Activated CD4-positive, alpha-beta T cell treated with anti-CD3 and anti-CD28 coated beads for 24 hours (primary cell): ENCODE measurements around the gene GUCA1A.
"Not testable (repeated sequence)": the region's sequence is repeated elsewhere in the genome, so short reads cannot be mapped to it uniquely, and the experiment has no call there.

Experiments
- DNase-seq, 2 donors: peaks; one replicate each; pipeline ENCODE4 v3.0.0-alpha.2; 2020; ENCODE audit warnings: low read depth in 2 of 2

Gene GUCA1A

DNA sequence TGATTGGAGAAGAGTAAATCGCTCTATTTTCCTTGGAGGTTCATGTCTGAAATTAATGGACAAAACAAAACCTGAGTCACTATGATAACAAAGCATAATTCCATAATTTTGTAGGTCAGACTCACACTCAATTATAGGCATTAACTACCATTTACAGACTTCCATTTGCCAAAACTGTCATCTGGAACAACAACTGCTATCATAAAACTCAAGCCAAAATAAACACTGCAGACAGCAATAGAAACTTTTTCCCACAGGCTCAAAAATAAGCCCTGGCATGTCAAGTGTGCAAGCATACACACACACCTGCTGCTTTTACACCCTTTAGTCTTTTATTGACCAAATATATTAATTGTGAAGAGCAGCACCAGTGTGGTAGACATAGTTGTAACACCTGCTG lies 37.4 kb downstream of the GUCA1A start:
- DNase-seq = no peak

- DNase-seq = no peak
Measured at GRCh38 chr6:42211726-42212125, 38.6 kb downstream of the GUCA1A start.

GRCh38 chr6:42212442-42212841 lies 39.3 kb downstream of the GUCA1A start:
- no peak for DNase-seq

- DNase-seq = not testable (repeated sequence)
Measured at GRCh38 chr6:42216495-42216894, 43.3 kb downstream of the GUCA1A start.

DNA sequence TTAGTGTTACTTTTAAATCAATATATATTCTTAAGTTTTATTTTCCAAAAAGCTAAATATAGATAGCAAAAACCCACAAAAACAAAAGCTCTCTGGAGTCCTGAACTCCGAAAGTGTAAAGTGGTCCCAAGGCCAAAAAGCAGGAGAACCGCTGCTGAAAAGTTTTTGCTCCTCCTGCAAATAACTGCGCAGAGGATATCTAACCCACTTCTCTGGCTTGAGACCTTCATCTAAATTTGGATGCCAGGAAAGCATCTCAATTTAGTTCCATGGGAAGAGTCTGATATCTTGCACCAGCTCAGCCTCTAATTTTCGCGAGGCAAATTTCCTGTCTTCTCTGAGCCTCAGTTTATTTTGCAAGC lies 44.0 kb downstream of the GUCA1A start:
- DNase-seq = no peak

GRCh38 chr6:42217519-42218367 lies 44.6 kb downstream of the GUCA1A start, which contains the start of gene MRPS10:
TSS of gene MRPS10 (minus strand) at chr6:42217861. CDS start at chr6:42217849, 12 bp downstream.
- peak; percentile 81 to 86 for DNase-seq

DNA sequence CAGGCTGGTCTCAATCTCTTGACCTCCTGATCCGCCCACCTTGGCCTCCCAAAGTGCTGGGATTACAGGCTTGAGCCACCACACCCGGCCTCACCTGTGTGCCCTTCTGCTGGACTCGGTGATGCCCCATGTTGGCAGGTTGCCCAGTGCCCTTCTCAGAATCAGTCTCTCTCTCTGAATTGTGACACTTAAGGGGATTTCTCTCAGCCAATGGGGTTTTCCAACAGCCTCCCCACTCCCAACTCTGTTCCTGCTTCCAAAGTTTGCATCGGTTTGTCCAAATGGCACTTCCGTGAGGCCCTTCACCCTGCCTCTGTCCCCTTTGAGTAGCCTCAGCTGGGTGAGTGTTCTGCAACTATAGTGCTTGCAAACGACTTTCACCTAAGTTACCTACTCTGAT lies 47.6 kb downstream of the GUCA1A start:
- no peak for DNase-seq

DNA sequence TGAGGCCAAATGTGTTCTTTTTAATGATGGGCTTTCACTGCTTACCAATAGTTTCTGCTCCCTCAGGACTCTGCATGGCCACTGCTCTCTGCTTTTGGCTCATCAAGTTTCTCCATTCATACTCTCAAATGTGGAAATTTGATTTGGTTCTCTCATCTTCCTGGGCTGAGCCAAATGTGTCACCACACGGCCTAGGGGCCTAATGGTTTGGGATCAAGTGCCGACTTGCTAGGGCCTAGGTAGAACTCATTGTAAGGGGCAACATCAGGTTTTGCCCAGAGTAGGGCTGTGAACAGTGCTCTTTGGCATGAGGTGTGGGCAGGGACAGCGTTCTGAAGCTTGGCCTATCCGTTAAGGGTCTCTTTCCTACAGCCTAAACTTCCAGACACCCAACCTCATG lies 48.4 kb downstream of the GUCA1A start:
- DNase-seq = no peak

- no peak for DNase-seq
Measured at GRCh38 chr6:42222448-42222847, 49.3 kb downstream of the GUCA1A start.

DNA sequence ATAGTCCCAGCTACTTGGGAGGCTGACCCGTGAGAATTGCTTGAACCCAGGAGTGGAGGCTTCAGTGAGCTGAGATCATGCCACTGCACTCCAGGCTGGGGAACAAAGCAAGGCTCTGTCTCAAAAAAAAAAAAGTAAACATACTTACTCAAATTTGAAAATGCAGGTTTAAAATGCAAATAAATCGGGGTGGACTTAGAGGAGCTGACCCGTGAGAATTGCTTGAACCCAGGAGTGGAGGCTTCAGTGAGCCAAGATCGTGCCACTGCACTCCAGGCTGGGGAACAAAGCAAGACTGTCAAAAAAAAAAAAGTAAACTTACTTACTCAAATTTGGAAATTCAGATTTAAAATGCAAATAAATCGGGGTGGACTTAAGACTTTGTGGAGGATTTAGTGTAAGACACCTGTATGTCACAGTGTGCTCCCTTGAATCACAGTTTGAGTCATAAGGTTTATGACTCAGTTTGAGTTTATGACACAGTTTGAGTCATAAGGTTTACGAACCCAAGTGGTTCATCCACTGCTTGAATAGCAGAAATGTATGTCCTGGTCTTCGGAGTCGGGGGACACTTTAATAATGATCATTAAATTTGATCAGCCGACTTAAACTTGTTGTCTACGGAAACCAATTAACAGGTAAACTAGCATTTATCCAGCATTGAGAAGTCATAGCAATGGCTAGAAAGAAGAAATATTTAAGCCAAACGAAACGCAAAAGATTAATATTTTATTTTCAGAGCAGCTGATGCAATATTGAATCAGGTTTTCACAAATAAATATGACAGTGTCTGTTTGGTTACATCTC lies 51.3 kb downstream of the GUCA1A start:
- no peak for DNase-seq

DNA sequence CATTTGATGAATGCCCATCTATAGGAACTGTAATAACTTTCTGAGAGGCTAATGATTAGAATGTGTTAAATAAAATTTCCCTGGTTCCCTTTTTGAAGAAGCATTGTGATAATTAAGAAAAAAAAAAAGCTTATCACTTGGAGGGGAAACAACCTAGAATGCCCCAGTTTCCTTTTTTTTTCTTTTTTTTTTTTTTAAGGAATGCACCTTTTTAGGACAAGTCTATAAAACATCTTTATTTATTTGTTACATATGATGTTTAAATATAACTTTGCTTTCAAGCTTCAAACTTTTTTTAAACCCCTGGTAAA lies 51.8 kb downstream of the GUCA1A start:
- no peak for DNase-seq

GRCh38 chr6:42225419-42225818 lies 52.3 kb downstream of the GUCA1A start:
- no peak for DNase-seq

GRCh38 chr6:42226161-42226611 lies 53.0 kb downstream of the GUCA1A start:
- no peak for DNase-seq

DNA sequence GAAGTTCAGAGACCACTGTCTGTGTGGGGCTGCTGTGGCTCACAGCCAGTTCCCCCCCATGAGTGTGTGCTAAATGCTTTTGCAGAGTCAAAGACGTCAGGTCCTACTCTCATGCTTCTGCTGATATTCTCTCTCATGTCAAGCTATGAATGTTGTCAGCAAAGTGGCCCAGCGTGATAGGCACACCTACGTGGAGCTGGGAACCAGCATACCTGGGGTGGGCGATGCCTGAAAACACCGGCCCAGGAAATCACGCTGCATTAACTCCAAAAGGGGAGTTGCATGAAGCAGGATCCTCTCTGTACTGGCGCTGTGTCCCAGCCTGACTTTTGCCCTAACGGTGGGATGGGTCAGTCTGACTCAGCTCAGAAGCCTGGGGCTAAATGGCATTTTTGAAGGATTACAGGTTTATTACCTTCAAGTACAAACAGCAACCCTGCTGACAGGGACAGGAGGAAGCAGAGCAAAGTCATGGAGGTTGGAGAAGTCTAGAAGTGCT lies 53.5 kb downstream of the GUCA1A start:
- DNase-seq = no peak

DNA sequence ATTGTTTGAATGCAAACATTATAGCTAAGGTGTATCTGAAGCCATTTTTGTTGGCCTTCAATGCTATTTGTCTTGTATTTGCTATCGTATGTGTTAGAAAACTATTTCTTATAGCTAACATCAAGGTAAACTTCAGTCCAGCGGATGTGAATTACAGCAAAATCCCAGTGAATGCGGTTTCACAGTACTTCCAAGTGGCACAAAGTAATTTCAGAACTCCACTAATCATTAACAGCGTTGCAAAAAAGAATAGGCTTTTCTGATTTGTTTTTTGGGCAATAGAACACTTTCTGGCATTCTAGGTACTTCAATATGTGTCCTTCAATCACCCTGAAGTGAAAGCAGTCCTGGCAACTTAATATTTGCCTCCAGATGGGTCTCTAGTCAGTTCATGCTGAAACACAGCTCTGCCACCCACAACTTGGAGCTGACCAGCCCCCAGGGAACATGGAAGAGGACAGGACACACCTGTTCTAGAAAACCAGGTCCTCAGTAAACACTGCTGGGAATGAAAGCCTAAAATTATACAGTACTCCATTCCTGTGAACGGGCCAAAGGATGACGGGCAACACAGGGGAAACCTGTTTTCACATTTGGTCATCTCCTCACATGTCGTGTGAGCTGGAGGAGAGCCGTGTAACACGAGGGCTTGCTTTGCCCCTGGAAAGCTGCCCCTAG lies 54.1 kb downstream of the GUCA1A start:
- no peak for DNase-seq

DNA sequence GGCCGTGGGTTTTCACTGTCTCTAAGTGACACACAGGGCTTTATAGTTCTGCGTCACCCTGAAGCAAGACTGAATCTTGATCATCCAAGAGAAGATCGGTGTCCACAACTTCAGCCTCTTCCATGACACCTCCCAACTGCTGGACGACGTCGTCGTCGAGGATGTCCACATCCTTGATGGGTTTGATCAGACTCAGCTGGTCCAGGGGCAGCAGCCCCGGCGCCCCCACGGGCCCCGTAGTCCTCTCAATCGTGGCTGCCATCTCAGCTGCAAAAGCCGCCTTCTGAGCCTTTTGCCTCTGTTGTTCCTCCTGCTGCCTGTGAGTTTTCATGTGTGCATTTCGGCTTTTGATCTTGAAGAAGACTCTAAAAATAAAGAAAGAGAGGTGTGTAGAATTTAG lies 55.1 kb downstream of the GUCA1A start:
- no peak for DNase-seq
